DOHH2 (cell line): Measurements from ENCODE around the gene LDAH.

Experiments used
- H3F3A ChIP-seq: fragments of 200-600 bp; sonication (generic), shearing (Covaris generic); 2 replicates; pipeline ENCODE4 v1.6.0; 2016; ENCODE audit warnings: antibody characterized with exemption, mild to moderate bottlenecking; ENCODE audit not compliant: control insufficient read depth, insufficient read depth
- H3K27ac ChIP-seq: fragments of 200-600 bp; sonication (generic); 2 replicates; pipeline ENCODE4 v1.5.1; 2014; ENCODE audit warnings: low read depth, mild to moderate bottlenecking, low read length, moderate library complexity
- H3K27me3 ChIP-seq: fragments of 200-600 bp; sonication (generic); 2 replicates; pipeline ENCODE4 v1.6.1; 2014; ENCODE audit warnings: mild to moderate bottlenecking, low read length, mixed read lengths; ENCODE audit not compliant: control insufficient read depth
- H3K36me3 ChIP-seq: fragments of 200-600 bp; sonication (generic); 2 replicates; pipeline ENCODE4 v1.6.1; 2014; ENCODE audit warnings: mild to moderate bottlenecking, low read length, moderate library complexity, mixed read lengths; ENCODE audit not compliant: control insufficient read depth
- H3K4me1 ChIP-seq: fragments of 200-600 bp; sonication (generic); 2 replicates; pipeline ENCODE4 v1.6.1; 2014; ENCODE audit warnings: mild to moderate bottlenecking, low read length, mixed read lengths; ENCODE audit not compliant: control insufficient read depth
- H3K4me2 ChIP-seq: fragments of 200-600 bp; sonication (generic); 2 replicates; pipeline ENCODE4 v1.6.0; 2014; ENCODE audit warnings: mild to moderate bottlenecking, low read length, moderate library complexity
- H3K4me3 ChIP-seq: fragments of 200-600 bp; sonication (generic); 2 replicates; pipeline ENCODE4 v1.5.1; 2014; ENCODE audit warnings: mild to moderate bottlenecking, low read length, mixed read lengths
- H3K79me2 ChIP-seq: fragments of 200-600 bp; sonication (generic); 2 replicates; pipeline ENCODE4 v1.6.1; 2014; ENCODE audit warnings: mild to moderate bottlenecking, low read length, mixed read lengths; ENCODE audit not compliant: control insufficient read depth
- H3K9me2 ChIP-seq: fragments of 200-600 bp; sonication (generic); replicated peaks from 2 replicates; pipeline ENCODE4 v1.6.1; 2014; ENCODE audit warnings: mild to moderate bottlenecking, low read length, mixed read lengths; ENCODE audit not compliant: control insufficient read depth
- H3K9me3 ChIP-seq: fragments of 200-600 bp; sonication (generic); 2 replicates; pipeline ENCODE4 v1.6.1; 2014; ENCODE audit warnings: antibody characterized with exemption, low read length, mixed read lengths; ENCODE audit not compliant: control insufficient read depth, insufficient read depth
- H4K20me1 ChIP-seq: fragments of 200-600 bp; sonication (generic); 2 replicates; pipeline ENCODE4 v1.6.0; 2014; ENCODE audit warnings: low read depth, mild to moderate bottlenecking, antibody characterized with exemption, low read length, moderate library complexity; ENCODE audit not compliant: control insufficient read depth, insufficient read depth
- EZH2phosphoT487 ChIP-seq: fragments of 200-600 bp; sonication (generic); IDR thresholded peaks from 2 replicates; pipeline ENCODE4 v1.6.1; 2017; ENCODE audit warnings: borderline replicate concordance, mild to moderate bottlenecking, antibody characterized with exemption, low read length, moderate library complexity, mixed read lengths
- TF ChIP-seq, protein P1 (sequence below): fragments of 200-600 bp; sonication (generic); IDR thresholded peaks from one replicate; pipeline ENCODE4 v1.5.1; 2014; ENCODE audit warnings: antibody characterized with exemption, mild to moderate bottlenecking, low read depth, low read length; ENCODE audit not compliant: poor library complexity, severe bottlenecking

LDAH gene

DNA sequence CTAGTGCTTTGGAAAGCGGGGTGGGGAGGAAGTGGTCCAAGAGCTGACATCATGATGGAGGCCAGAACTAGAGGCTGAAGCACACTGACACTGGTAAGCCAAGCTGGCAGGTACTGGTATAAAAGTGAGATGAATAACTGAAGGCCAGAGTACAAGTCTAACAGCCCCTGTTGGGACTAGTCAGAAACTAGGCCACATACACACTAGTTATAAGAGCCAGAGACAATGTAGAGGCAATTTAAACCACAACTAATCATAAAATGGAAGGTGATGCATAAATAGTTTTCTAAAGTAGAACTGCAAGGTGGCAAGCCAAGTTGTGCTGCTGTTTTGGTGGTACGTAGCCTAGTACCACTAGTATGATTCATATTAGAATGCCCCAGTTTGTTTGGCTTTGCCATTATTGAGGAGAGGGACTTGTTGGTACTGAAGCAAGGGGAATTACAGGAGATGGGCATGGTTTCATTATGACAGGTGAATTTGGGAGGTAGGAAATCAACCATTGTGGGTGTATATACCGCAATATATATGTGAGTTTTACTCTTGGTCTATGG is 98.3 kb downstream of the LDAH start:
- TF ChIP-seq, protein P1, sequence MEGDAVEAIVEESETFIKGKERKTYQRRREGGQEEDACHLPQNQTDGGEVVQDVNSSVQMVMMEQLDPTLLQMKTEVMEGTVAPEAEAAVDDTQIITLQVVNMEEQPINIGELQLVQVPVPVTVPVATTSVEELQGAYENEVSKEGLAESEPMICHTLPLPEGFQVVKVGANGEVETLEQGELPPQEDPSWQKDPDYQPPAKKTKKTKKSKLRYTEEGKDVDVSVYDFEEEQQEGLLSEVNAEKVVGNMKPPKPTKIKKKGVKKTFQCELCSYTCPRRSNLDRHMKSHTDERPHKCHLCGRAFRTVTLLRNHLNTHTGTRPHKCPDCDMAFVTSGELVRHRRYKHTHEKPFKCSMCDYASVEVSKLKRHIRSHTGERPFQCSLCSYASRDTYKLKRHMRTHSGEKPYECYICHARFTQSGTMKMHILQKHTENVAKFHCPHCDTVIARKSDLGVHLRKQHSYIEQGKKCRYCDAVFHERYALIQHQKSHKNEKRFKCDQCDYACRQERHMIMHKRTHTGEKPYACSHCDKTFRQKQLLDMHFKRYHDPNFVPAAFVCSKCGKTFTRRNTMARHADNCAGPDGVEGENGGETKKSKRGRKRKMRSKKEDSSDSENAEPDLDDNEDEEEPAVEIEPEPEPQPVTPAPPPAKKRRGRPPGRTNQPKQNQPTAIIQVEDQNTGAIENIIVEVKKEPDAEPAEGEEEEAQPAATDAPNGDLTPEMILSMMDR = no peak
- no peak for TF ChIP-seq EZH2phosphoT487
- no peaks in the 10 kb centered on the region for H3K27me3 ChIP-seq
- no peaks in the 10 kb centered on the region for H3K9me2 ChIP-seq
- H3K36me3 ChIP-seq = peaks cover 8% of the 10 kb centered on the region
- no peaks in the 10 kb centered on the region for H3K9me3 ChIP-seq
- H3K4me1 ChIP-seq = no peaks in the 10 kb centered on the region
- H3K79me2 ChIP-seq = peaks cover 6% of the 10 kb centered on the region
- no peaks in the 10 kb centered on the region for H3F3A ChIP-seq
- H3K4me2 ChIP-seq = no peak overlapping the region
- H3K4me3 ChIP-seq = no peak overlapping the region
- H3K27ac ChIP-seq = no peak overlapping the region
- no peaks in the 10 kb centered on the region for H4K20me1 ChIP-seq

DNA sequence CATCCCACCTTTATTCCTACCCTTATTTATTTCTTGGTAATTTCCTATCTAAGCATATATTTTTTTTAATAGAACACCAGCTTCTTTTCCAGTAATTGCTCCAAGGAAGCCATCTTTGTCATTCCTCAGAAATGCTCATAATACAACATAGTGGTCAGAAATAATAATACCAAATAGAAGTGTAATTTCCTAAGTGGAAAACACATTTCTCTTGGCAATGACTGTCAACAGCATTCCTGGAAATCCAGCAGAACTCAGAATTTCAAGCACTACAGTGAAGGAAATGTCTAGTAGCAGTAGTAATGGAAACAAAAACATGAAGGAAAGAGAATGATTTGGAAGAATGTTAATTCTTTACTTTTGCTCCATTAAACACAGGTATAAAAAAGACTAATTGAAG is 99.4 kb downstream of the LDAH start:
- Histone ChIP-seq H3K9me3 (no peaks in the 10 kb centered on the region), H3K79me2 (peaks cover 11% of the 10 kb centered on the region), H3K4me1 (no peaks in the 10 kb centered on the region), H3K27me3 (no peaks in the 10 kb centered on the region), H3K27ac (no peak overlapping the region), H3F3A (no peaks in the 10 kb centered on the region), H4K20me1 (no peaks in the 10 kb centered on the region), H3K9me2 (no peaks in the 10 kb centered on the region), H3K4me2 (no peak overlapping the region), H3K36me3 (peaks cover 8% of the 10 kb centered on the region), H3K4me3 (no peak overlapping the region)
- TF ChIP-seq, protein P1 = no peak
- no peak for TF ChIP-seq EZH2phosphoT487

DNA sequence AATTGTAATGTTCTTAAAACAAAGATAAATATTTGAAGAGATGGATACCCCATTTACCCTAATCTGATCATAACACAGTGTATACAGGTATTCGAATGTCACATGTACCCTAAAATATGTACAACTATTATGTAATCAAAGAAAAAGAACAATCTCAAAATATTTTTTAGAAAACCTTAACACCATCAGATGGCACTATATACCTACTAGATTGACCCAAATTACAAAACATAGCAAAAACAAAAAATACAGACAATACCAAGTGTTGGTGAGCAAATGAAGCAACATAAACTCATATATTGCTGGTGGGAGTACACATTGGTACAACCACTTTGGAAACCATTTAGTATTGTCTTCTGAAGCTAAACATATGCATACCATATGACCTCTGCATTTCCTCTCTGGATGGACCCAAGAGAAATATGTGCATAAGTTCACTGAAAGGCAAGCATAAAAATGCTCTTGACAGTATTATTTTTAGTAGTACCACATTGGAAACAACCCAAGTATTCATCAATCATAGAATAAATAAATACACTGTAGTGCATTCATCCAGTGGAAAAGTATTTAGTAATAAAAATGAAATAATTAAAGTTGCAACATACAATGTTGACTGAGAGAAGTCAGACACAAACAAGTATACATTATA is 100.2 kb downstream of the LDAH start:
- peaks cover 11% of the 10 kb centered on the region for H3K79me2 ChIP-seq
- H3K9me2 ChIP-seq = no peaks in the 10 kb centered on the region
- H3K4me2 ChIP-seq = no peak overlapping the region
- H3F3A ChIP-seq = no peaks in the 10 kb centered on the region
- H4K20me1 ChIP-seq = no peaks in the 10 kb centered on the region
- H3K4me3 ChIP-seq = no peak overlapping the region
- H3K4me1 ChIP-seq = no peaks in the 10 kb centered on the region
- no peaks in the 10 kb centered on the region for H3K9me3 ChIP-seq
- peaks cover 8% of the 10 kb centered on the region for H3K36me3 ChIP-seq
- TF ChIP-seq, protein P1 = no peak
- TF ChIP-seq EZH2phosphoT487 = no peak
- H3K27me3 ChIP-seq = no peaks in the 10 kb centered on the region
- no peak overlapping the region for H3K27ac ChIP-seq
